ENCODE measurements around the gene UIMC1.

DNA sequence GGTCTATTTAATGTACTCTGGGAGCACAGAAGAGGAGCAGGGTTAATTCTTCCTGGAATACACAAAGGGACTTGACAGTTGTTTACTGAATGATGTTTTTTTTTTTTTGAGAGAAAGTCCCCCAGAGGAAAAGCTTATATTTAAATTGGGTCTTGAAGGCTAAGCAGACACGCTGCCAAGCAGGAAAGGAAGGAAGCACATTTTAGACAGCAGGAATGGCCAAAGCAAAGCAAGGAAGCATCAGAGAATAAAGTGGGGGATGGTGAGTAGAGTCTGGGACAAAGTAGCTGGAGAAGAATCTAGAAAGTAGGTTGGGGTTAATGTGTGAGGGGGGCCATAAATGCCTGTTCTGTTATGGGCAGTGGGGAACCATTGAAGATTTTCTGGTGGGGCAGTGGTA lies 37.4 kb upstream of the UIMC1 start:
- TF ChIP-seq YY1 (tag by site-specific recombination; IDR thresholded peaks at IDR 0.05): no peak
- TF ChIP-seq ZNF621 (tag by site-specific recombination; IDR thresholded peaks at IDR 0.05): no peak
- no peak for TF ChIP-seq ZFP3 (tag by site-specific recombination; IDR thresholded peaks at IDR 0.05; ENCODE audit: low read depth)
- no peak for TF ChIP-seq SP2 (tag by site-specific recombination; IDR thresholded peaks at IDR 0.05)
- TF ChIP-seq, protein P1, sequence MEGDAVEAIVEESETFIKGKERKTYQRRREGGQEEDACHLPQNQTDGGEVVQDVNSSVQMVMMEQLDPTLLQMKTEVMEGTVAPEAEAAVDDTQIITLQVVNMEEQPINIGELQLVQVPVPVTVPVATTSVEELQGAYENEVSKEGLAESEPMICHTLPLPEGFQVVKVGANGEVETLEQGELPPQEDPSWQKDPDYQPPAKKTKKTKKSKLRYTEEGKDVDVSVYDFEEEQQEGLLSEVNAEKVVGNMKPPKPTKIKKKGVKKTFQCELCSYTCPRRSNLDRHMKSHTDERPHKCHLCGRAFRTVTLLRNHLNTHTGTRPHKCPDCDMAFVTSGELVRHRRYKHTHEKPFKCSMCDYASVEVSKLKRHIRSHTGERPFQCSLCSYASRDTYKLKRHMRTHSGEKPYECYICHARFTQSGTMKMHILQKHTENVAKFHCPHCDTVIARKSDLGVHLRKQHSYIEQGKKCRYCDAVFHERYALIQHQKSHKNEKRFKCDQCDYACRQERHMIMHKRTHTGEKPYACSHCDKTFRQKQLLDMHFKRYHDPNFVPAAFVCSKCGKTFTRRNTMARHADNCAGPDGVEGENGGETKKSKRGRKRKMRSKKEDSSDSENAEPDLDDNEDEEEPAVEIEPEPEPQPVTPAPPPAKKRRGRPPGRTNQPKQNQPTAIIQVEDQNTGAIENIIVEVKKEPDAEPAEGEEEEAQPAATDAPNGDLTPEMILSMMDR (tag by site-specific recombination; IDR thresholded peaks at IDR 0.05): no peak
- TF ChIP-seq TCF7L2 (IDR thresholded peaks at IDR 0.05; ENCODE audit: borderline replicate concordance, low read depth, low read length): no peak
- TF ChIP-seq ZNF654 (tag by site-specific recombination; IDR thresholded peaks at IDR 0.05; ENCODE audit: low read depth): no peak
- TF ChIP-seq, protein P2, sequence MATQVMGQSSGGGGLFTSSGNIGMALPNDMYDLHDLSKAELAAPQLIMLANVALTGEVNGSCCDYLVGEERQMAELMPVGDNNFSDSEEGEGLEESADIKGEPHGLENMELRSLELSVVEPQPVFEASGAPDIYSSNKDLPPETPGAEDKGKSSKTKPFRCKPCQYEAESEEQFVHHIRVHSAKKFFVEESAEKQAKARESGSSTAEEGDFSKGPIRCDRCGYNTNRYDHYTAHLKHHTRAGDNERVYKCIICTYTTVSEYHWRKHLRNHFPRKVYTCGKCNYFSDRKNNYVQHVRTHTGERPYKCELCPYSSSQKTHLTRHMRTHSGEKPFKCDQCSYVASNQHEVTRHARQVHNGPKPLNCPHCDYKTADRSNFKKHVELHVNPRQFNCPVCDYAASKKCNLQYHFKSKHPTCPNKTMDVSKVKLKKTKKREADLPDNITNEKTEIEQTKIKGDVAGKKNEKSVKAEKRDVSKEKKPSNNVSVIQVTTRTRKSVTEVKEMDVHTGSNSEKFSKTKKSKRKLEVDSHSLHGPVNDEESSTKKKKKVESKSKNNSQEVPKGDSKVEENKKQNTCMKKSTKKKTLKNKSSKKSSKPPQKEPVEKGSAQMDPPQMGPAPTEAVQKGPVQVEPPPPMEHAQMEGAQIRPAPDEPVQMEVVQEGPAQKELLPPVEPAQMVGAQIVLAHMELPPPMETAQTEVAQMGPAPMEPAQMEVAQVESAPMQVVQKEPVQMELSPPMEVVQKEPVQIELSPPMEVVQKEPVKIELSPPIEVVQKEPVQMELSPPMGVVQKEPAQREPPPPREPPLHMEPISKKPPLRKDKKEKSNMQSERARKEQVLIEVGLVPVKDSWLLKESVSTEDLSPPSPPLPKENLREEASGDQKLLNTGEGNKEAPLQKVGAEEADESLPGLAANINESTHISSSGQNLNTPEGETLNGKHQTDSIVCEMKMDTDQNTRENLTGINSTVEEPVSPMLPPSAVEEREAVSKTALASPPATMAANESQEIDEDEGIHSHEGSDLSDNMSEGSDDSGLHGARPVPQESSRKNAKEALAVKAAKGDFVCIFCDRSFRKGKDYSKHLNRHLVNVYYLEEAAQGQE (tag by site-specific recombination; IDR thresholded peaks at IDR 0.05): no peak
- TF ChIP-seq ZFHX2 (tag by site-specific recombination; conservative IDR thresholded peaks at IDR 0.05): no peak

All from HEK293 (cell line).